GM12801 (cell line): ENCODE measurements around the gene SPEG.

Experiments
- CTCF ChIP-seq: IDR thresholded peaks from one replicate; pipeline ENCODE4 v1.5.1; 2011; ENCODE audit warnings: control low read depth; ENCODE audit not compliant: insufficient read length; ENCODE audit errors: extremely low read depth

The SPEG gene

GRCh38 chr2:219448099-219448775, 13.6 kb downstream of the SPEG start:
- TF ChIP-seq CTCF = no peak

GRCh38 chr2:219448776-219449341, 14.2 kb downstream of the SPEG start:
- no peak for TF ChIP-seq CTCF

- TF ChIP-seq CTCF = no peak
These were observed 15.0 kb downstream of the SPEG start for GRCh38 chr2:219449609-219450008.

- no peak for TF ChIP-seq CTCF
These were observed 17.2 kb downstream of the SPEG start for GRCh38 chr2:219451661-219452360.

- no peak for TF ChIP-seq CTCF
These were observed 18.0 kb downstream of the SPEG start for GRCh38 chr2:219452361-219453317.

GRCh38 chr2:219453671-219454590, 19.3 kb downstream of the SPEG start:
- no peak for TF ChIP-seq CTCF
